Prostate gland (tissue), 2 donors: Measurements from ENCODE around the gene CPA1. TPM values are rescaled to one million over a fixed set of nuclear protein-coding genes. Genes with fewer than 3 reads are reported as not detected.

Source experiments
- DNase-seq: peaks from one replicate; pipeline ENCODE4 v3.0.0-alpha.2; 2019; ENCODE audit warnings: low spot score
- H3K27ac ChIP-seq, 2 donors: fragments of 200-600 bp; sonication (generic); 2 replicates each; pipeline ENCODE4 v1.5.1; 2017 to 2019
- H3K27me3 ChIP-seq: fragments of 200-600 bp; sonication (generic); replicated peaks from 2 replicates; pipeline ENCODE4 v1.5.1; 2019; ENCODE audit not compliant: insufficient read depth
- H3K36me3 ChIP-seq, 2 donors: fragments of 200-600 bp; sonication (generic); 1 replicate in 1 of 2; 2 replicates in 1 of 2; pipeline versions ENCODE4 v1.5.1 to v1.8.1; 2017 to 2019
- H3K4me1 ChIP-seq: fragments of 200-600 bp; sonication (generic); replicated peaks from 2 replicates; pipeline ENCODE4 v1.5.1; 2019
- H3K4me3 ChIP-seq, 2 donors: fragments of 200-600 bp; sonication (generic); 2 replicates each; pipeline ENCODE4 v1.5.1; 2017 to 2019
- H3K9me3 ChIP-seq: fragments of 200-600 bp; sonication (generic); 2 replicates; pipeline ENCODE4 v1.5.1; 2017
- CTCF ChIP-seq, 4 experiments: fragments of 200-600 bp in 2 of 4; fragments of 450-650 bp in 2 of 4; sonication (generic) in 2 of 4; IDR thresholded peaks; 1 replicate in 3 of 4; 2 replicates in 1 of 4; pipeline ENCODE4 v1.5.1; 2016 to 2019; ENCODE audit warnings: antibody characterized with exemption in 4 of 4, mild to moderate bottlenecking in 2 of 4, moderate library complexity in 2 of 4
- POLR2A ChIP-seq: fragments of 450-650 bp; IDR thresholded peaks from one replicate; pipeline ENCODE4 v1.6.1; 2016; ENCODE audit warnings: antibody characterized with exemption, mild to moderate bottlenecking
- POLR2AphosphoS5 ChIP-seq: sonication (generic); formaldehyde crosslinking; IDR thresholded peaks from one replicate; pipeline ENCODE4 v1.6.1; 2017; ENCODE audit warnings: antibody characterized with exemption
- WGBS: methylation state at CpG from one replicate; pipeline ENCODE4 v1.1.5; 2018; 5-methylcytosine and 5-hydroxymethylcytosine counted together
- intact Hi-C: fragments of 100-400 bp; cut with DNase I; formaldehyde crosslinking; loops from one replicate; pipeline ENCODE4 v1.14.2; 2022
- total RNA-seq, 2 donors: library from RNA; depleted of rRNA; stranded (reverse); fragments of >200 nt; gene quantifications; one replicate each; pipeline ENCODE4 v1.1.0, GENCODE V29; 2016

The CPA1 gene
- total RNA-seq, 2 donors from 2014 or later = 0.14 TPM; not detected in 1

DNA sequence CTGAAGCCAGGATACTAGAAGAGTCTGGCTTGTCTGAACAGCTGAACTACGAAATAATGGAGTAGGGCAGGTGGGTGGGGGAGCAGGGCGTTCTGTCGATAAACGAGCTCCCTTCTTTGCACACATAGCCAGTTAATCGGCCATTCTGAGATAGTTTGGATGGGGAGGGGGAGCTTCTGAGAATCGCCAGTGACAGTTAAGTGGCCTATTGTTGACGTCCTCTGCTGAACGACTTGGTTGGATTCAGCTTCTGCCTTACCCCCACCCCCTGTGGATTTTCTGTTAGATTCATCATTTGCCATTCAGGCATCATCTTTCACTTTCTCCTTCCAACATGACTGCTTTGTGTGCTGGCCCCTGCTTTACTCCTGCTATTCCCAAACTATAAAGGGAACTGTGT, 35.2 kb upstream of the CPA1 start:
- WGBS = 22% methylated on average over 8 of the region's 8 CpGs
- DNase-seq = no peak
- no peak for TF ChIP-seq POLR2A

DNA sequence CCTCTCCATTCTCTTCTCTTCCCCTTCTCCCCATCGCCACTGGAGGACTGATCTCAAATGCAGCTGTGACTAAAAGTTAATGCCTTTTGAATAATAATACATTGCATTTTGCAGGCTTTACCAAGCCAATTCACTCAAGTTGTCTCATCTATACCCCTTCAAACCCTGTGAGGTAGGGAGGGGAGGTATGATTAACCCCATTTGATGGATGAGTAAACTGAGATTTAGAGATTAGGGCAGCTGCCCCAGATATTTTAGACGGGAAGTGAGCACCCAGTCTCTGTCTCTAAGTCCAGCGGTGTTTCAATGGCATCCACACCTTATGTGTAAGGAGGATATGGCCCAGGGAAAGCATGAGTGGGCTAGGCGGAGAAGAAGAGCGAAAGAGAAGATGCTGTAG, 34.6 kb upstream of the CPA1 start:
- WGBS = 92% methylated on average over 4 of the region's 5 CpGs
- TF ChIP-seq POLR2A (no peak), CTCF (IDR thresholded peaks at IDR 0.05) (no peak), POLR2AphosphoS5 (no peak)
- Histone ChIP-seq H3K27ac (no peak overlapping the region), H3K36me3 (no peaks in the 10 kb centered on the region), H3K4me1 (no peaks in the 10 kb centered on the region), H3K9me3 (no peaks in the 10 kb centered on the region), H3K4me3 (no peak overlapping the region), H3K27me3 (no peaks in the 10 kb centered on the region)
- DNase-seq = no peak
- intact Hi-C loops = no loop called here

More for the DNA sequence above, 35.2 kb upstream of the CPA1 start:
- intact Hi-C loops = no loop called here
- Histone ChIP-seq H3K4me3 (no peak overlapping the region), H3K9me3 (no peaks in the 10 kb centered on the region), H3K27me3 (no peaks in the 10 kb centered on the region), H3K4me1 (no peaks in the 10 kb centered on the region), H3K27ac (no peak overlapping the region), H3K36me3 (no peaks in the 10 kb centered on the region)

GRCh38 chr7:130346177-130346905, 34.0 kb upstream of the CPA1 start:
- intact Hi-C loops = no loop called here
- TF ChIP-seq POLR2AphosphoS5 (no peak), CTCF (IDR thresholded peaks at IDR 0.05) (no peak), POLR2A (no peak)
- Histone ChIP-seq H3K27ac (no peak overlapping the region), H3K36me3 (no peaks in the 10 kb centered on the region), H3K4me1 (no peaks in the 10 kb centered on the region), H3K4me3 (no peak overlapping the region), H3K9me3 (no peaks in the 10 kb centered on the region), H3K27me3 (no peaks in the 10 kb centered on the region)
- WGBS = 96% methylated on average over 10 of the region's 10 CpGs
- no peak for DNase-seq

GRCh38 chr7:130346941-130347340, 33.4 kb upstream of the CPA1 start:
- 87% methylated on average over 12 of the region's 12 CpGs for WGBS

More at GRCh38 chr7:130346941-130347340, 33.4 kb upstream of the CPA1 start:
- H3K9me3 ChIP-seq = no peaks in the 10 kb centered on the region
- no peak overlapping the region for H3K27ac ChIP-seq
- no peak for DNase-seq
- H3K36me3 ChIP-seq = no peaks in the 10 kb centered on the region
- H3K27me3 ChIP-seq = no peaks in the 10 kb centered on the region
- no peak overlapping the region for H3K4me3 ChIP-seq
- intact Hi-C loops = no loop called here
- H3K4me1 ChIP-seq = no peaks in the 10 kb centered on the region
- no peak for TF ChIP-seq POLR2A
- TF ChIP-seq CTCF (IDR thresholded peaks at IDR 0.05) = no peak
- TF ChIP-seq POLR2AphosphoS5 = no peak
